Lung (tissue), 12 donors: ENCODE data around the gene NHSL1. TPM values are rescaled to one million over a fixed set of nuclear protein-coding genes. Genes with fewer than 3 reads are reported as not detected.
"Not testable (repeated sequence)": the region's sequence is repeated elsewhere in the genome, so short reads cannot be mapped to it uniquely, and the experiment has no call there.

ENCODE experiments used
- ATAC-seq: fragments of 200-7000 bp; cut with Tn5 transposase; one replicate; pipeline ENCODE4 v1.9.1; 2020; ENCODE audit warnings: moderate number of reproducible peaks; ENCODE audit not compliant: insufficient read depth, low FRiP score
- DNase-seq, 3 donors: peaks; one replicate each; pipeline ENCODE4 v3.0.0-alpha.2; 2013 to 2017
- H3K27ac ChIP-seq, 2 donors: one replicate each; pipeline ENCODE4 v1.5.1; 2013; ENCODE audit warnings: mild to moderate bottlenecking in 2 of 2, moderate library complexity in 2 of 2, control low read depth in 1 of 2, inconsistent platforms in 1 of 2, low read depth in 1 of 2, low read length in 1 of 2
- H3K27me3 ChIP-seq, 3 donors: one replicate each; pipeline ENCODE4 v1.5.1; 2013; ENCODE audit warnings: low read length in 2 of 3; ENCODE audit not compliant: control insufficient read depth in 3 of 3, insufficient read depth in 3 of 3
- H3K36me3 ChIP-seq, 4 donors: one replicate each; pipeline ENCODE4 v1.5.1; 2013; ENCODE audit warnings: low read length in 4 of 4, mild to moderate bottlenecking in 1 of 4, moderate library complexity in 1 of 4; ENCODE audit not compliant: control insufficient read depth in 4 of 4, insufficient read depth in 4 of 4
- H3K4me1 ChIP-seq, 5 donors: one replicate each; pipeline ENCODE4 v1.5.1; 2013; ENCODE audit warnings: low read length in 5 of 5, mild to moderate bottlenecking in 2 of 5, moderate library complexity in 1 of 5; ENCODE audit not compliant: control insufficient read depth in 5 of 5, insufficient read depth in 5 of 5
- H3K4me3 ChIP-seq: one replicate; pipeline ENCODE4 v1.5.1; 2013; ENCODE audit warnings: mild to moderate bottlenecking, control low read depth, moderate library complexity
- H3K9ac ChIP-seq, 2 donors: one replicate each; pipeline ENCODE4 v1.5.1; 2013; ENCODE audit warnings: low read length in 2 of 2, control low read depth in 1 of 2; ENCODE audit not compliant: insufficient read depth in 1 of 2
- H3K9me3 ChIP-seq, 4 donors: one replicate each; pipeline ENCODE4 v1.5.1; 2013; ENCODE audit warnings: low read length in 3 of 4, mild to moderate bottlenecking in 1 of 4, moderate library complexity in 1 of 4; ENCODE audit not compliant: control insufficient read depth in 4 of 4, insufficient read depth in 3 of 4
- WGBS, 2 donors: extraction: QIAGEN DNeasy Blood & Tissue Kit; methylation state at CpG; one replicate each; pipeline ENCODE4 v1.1.7; 2013; 5-methylcytosine and 5-hydroxymethylcytosine counted together
- polyA plus RNA-seq, 2 donors: library from polyadenylated mRNA; stranded (reverse); fragments of 200-250 nt; gene quantifications; one replicate each; pipeline ENCODE4 v1.2.1, GENCODE V29; 2013
- total RNA-seq, 2 donors: library from RNA; depleted of rRNA in 1 of 2; stranded (reverse); fragments of >200 nt in 1 of 2; gene quantifications; one replicate each; pipeline ENCODE4 v1.2.1, GENCODE V29; 2014 to 2021
- TF ChIP-seq, protein P1 (sequence below): IDR thresholded peaks from 2 replicates; pipeline ENCODE4 v1.5.1; 2012; ENCODE audit warnings: mild to moderate bottlenecking; ENCODE audit errors: control extremely low read depth, extremely low read depth
- donor health status: control.
- donor health status: control.
- donor health status: Bipolar disorder and iron deficiency.
- donor health status: healthy.
- donor health status: DM: yes; HTN: yes; CAD: no.

Gene NHSL1
- total and polyA plus RNA-seq, 4 donors: 5.2 to 53.7 (median 30.4) TPM

DNA sequence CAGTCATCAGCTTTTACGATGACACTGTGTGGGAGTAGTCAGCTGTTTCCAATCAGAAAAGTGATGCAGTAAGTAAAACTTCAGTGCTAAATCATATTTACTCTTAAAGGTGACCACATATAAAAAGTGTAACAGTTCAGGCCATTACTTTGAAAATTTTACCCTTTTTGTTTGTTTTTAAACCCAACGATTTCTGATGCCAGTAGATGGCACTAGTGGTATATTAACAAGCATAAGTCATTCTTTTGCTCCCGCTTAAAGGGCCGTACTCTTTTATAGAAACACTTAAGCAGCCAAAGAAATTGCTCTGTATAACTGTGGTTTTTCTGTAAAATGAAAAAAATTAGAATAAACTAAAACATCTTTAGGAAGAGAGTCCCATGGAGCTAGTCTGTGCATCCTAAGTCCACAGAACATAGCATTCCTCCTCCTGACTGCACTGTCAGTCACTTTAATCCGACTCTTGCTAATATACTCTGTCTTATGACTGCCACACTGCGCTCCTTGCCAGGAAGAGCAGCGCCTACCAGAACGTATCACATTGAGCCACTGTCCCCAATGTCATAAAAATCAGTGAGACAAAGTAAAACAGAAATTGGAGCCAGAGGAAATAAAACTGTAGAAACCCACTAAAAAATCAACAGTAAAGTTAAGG is 70.2 kb downstream of the NHSL1 start:
- peaks cover 3 to 14% (median 5%) of the 10 kb centered on the region in 4 donors for H3K36me3 ChIP-seq
- WGBS, 2 donors: 38 to 44% methylated on average over 8 of the region's 8 CpGs
- H3K9ac ChIP-seq: no peak overlapping the region
- ATAC-seq (peak; percentile 50), DNase-seq (peak in 2 of 3 donors; percentile 84 to 86)
- no peaks in the 10 kb centered on the region for H3K27me3 ChIP-seq
- no peak overlapping the region for H3K27ac ChIP-seq
- TF ChIP-seq, protein P1, sequence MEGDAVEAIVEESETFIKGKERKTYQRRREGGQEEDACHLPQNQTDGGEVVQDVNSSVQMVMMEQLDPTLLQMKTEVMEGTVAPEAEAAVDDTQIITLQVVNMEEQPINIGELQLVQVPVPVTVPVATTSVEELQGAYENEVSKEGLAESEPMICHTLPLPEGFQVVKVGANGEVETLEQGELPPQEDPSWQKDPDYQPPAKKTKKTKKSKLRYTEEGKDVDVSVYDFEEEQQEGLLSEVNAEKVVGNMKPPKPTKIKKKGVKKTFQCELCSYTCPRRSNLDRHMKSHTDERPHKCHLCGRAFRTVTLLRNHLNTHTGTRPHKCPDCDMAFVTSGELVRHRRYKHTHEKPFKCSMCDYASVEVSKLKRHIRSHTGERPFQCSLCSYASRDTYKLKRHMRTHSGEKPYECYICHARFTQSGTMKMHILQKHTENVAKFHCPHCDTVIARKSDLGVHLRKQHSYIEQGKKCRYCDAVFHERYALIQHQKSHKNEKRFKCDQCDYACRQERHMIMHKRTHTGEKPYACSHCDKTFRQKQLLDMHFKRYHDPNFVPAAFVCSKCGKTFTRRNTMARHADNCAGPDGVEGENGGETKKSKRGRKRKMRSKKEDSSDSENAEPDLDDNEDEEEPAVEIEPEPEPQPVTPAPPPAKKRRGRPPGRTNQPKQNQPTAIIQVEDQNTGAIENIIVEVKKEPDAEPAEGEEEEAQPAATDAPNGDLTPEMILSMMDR: peak; percentile 26
- H3K4me1 ChIP-seq: peaks cover 0 to 12% (median 3%) of the 10 kb centered on the region in 5 donors
- no peaks in the 10 kb centered on the region for H3K9me3 ChIP-seq
- H3K4me3 ChIP-seq: no peak overlapping the region

DNA sequence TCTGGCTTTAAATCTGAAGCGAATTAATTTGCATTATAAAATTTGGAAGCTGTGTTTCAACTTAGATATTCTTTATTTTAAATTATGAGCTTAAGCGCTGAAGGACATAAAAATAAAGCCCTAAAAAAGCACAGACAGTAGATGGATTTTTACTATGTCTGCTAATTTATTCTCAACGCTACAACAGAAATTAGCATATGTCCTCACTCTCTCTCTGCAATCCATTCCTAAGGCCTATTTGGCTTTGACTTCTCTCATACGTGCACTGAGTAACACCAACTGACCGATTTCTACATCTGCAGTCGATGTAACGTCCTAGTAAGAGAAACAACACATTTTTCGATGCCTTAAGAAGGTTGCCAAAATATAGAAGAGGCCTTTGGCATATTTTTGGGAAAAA is 71.6 kb downstream of the NHSL1 start:
- WGBS, 2 donors: 85 to 90% methylated on average over 8 of the region's 8 CpGs
- DNase-seq: no peak
- H3K4me3 ChIP-seq: no peak overlapping the region
- peaks cover 0 to 12% (median 3%) of the 10 kb centered on the region in 5 donors for H3K4me1 ChIP-seq
- H3K9ac ChIP-seq: peak overlapping the region in 1 of 2 donors; percentile 9
- H3K27me3 ChIP-seq: no peaks in the 10 kb centered on the region
- no peak for ATAC-seq
- no peak overlapping the region for H3K27ac ChIP-seq
- H3K9me3 ChIP-seq: no peaks in the 10 kb centered on the region
- H3K36me3 ChIP-seq: peaks cover 0 to 15% (median 6%) of the 10 kb centered on the region in 4 donors
- TF ChIP-seq, protein P1: no peak

DNA sequence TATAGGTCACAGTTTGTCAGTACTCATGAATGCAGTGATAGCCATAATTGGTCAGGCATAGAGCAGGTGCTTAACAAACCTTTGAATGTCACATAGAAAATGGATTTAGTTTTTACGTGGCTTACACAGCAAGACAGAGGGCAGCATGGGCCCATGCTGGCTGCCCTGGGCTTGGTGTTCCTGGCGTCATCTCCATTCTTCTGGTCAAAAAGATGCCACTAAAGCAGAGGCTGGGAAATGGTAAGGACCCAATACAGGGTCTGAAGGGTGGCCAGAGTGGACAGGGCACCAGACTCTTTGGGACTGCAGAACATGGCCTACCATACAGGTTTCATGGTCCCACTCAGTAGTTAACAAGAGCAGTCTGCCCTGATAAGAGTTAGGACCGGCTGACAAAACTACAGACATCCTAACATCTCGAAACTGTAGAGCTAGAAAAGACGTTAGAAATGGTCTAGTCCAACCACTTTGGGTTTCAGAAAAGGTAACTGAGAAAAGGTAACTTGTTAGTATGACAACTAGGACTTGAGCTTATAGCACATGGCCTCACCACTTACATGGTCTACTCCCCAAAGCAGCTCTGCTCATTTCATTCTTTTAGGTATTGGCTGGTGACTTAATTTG is 72.7 kb downstream of the NHSL1 start:
- DNase-seq (no peak), ATAC-seq (no peak)
- H3K9me3 ChIP-seq: no peaks in the 10 kb centered on the region
- no peak overlapping the region for H3K27ac ChIP-seq
- H3K36me3 ChIP-seq: peaks cover 0 to 11% (median 5%) of the 10 kb centered on the region in 4 donors
- WGBS, 2 donors: 88 to 91% methylated on average over 5 of the region's 5 CpGs
- H3K9ac ChIP-seq: no peak overlapping the region
- TF ChIP-seq, protein P1: no peak
- H3K4me3 ChIP-seq: no peak overlapping the region
- H3K4me1 ChIP-seq: peaks cover 0 to 12% (median 3%) of the 10 kb centered on the region in 5 donors
- no peaks in the 10 kb centered on the region for H3K27me3 ChIP-seq

DNA sequence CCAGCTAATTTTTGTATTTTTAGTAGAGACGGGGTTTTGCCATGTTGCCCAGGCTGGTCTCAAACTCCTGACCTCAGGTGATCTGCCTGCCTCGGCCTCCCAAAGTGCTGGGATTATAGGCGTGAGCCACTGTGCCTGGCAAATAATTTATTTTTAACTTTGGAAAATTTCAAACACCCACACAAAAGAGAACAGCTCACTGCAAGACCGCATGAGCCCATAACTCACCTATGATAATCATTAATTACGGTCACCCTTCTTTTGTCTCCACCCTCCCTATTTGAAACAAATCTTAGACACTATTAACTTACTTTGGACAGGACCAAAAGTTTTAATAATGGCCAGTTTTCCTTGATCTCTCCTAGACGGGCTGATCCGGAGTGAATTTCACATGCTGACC is 74.0 kb downstream of the NHSL1 start:
- not testable (repeated sequence) for ATAC-seq, H3K27ac ChIP-seq, DNase-seq, H3K27me3 ChIP-seq, H3K9ac ChIP-seq, H3K4me3 ChIP-seq, H3K9me3 ChIP-seq
- Histone ChIP-seq H3K4me1 (peaks cover 0 to 12% (median 3%) of the 10 kb centered on the region in 5 donors), H3K36me3 (peaks cover 0 to 15% (median 7%) of the 10 kb centered on the region in 4 donors)
- 94 to 95% methylated on average over 7 of the region's 7 CpGs for WGBS, 2 donors
